Activated CD4-positive, alpha-beta T cell treated with anti-CD3 and anti-CD28 coated beads, Interleukin-2, amount 50 U/mL, for 16 hours (primary cell): Measurements from ENCODE around the gene TDRD10.
"Not testable (repeated sequence)": the region's sequence is repeated elsewhere in the genome, so short reads cannot be mapped to it uniquely, and the experiment has no call there.

Experiments
- DNase-seq: peaks from one replicate; pipeline ENCODE4 v3.0.0-alpha.2; 2020

The TDRD10 gene

DNA sequence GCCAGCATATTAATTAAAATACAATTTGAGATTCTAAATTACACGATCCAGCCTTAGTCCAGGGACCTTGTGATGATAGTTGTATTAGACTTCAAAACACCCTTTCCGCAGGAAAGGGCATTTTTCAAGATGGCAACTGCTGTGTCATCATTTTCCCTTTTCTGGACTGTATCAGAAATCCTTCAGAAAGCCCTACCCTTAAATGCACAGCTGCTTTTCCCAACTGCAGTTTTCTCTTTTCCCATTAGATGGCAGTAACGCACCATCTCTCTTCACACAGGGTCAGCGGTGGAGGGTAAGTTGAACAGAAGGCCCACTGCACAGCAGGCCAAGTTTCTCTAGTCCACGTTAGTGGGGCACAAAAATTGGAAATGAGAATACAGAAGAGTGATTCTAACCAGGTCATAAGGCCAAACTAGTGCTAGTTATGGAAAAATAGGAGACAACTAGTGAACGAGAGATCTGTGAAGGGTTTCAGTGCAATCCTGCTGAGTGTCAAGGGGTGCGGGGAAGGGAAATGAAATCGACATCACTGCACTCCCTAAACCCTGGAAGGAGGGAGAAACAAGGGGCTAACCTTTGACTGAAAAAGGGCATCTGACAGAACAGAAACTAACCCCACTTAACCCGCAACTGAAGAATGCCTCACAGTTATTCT is 22.1 kb upstream of the TDRD10 start:
- peak; percentile 84 for DNase-seq

DNA sequence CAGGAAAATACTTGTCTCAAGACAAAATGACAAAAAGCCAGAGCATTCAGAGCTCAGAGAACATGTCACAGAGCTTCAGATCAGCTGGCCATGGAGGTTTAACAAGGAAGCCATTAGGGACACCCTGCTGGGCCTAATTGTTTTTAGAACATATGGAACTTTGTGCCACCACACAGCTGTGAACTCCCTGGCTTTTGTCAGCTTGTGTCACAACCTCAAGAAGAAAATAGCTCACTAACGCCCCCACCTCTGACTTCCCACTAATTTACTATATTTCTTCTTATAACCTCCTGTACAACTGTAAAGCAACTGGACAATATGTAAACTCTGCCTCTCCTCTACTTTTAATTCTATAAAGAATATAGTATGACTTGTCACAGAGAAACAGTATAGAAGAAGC is 21.0 kb upstream of the TDRD10 start:
- no peak for DNase-seq

DNA sequence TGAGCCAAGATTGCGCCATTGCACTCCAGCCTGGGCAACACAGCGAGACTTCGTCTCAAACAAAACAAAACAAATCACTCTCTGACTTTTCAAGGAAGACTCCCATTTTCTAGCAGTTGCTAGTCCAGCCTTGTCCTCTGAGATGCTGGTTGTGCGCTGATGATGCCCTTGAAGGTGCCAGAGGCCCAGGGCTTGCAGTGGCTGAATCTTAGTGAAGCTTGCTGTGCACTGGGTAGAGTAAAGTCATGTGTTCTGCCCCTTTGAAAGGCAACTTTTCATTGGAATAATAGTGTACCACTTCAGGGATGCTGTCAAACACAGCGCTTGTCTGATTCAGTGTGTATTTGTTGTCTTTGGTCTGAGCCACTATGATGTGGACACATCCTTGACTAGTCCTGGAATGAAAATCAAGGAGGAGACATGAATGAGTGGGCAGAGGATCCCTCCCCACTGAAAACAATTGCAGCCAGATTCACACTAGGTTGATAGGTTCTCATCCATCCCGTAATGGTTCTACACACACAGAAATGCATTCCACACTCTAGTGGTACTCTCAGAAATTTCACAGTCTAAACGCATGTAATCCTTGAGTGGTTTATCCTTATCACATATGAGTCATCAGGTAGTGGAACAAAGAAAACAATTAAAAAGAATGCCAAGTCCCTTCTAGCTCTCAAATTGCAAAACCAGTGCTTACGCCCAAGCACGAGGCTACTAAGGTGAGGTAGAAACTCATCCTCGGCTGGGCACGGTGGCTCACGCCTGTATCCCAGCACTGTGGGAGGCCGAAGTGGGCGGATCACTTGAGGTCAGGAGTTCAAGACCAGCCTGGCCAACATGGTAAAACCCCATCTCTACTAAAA is 17.8 kb upstream of the TDRD10 start:
- no peak for DNase-seq

DNA sequence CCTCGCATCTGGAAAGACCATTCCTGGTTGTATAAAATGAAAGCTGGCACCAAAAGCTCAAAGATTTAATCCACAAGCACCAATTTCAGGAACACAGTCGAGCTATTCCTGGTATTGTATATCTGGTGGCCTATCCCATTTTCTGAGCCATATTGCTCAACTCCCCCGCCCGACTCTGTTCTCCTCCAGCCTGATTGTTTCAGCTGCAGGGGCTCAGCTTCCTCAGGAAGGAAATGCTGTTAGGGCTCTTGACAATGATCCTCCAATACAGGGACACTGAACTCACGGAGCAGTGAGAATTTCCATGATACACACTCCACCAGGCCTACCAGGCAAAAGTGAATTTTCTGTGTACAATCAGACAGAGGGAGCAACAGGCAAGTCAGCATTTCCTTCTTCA is 16.9 kb upstream of the TDRD10 start:
- no peak for DNase-seq

DNA sequence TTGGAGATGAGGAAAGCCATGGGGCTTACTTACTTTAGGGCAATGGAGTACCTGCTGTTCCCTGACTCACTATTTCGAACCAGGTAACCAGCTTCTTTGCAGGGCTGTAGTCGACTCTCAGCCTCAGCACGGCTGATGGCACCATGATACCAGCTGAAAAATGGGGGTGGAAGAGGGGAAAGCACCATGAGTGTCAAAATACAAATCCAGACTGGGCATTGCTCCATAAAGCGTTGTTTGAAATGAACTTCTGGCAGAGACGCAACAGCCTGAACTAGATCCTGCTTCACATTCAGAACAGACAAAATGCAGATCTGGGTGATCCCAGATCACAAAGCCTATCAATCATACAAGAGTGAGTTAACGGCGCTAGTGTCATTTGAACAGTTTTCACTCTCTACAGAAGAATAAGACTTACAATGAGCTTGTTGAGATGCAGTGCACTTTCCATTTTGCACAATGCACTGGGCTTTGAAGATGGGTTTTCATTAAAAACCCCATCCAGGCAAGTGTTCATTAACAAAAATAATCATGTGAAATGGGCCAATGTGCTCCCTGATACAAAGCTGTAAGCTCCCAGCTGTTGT is 16.0 kb upstream of the TDRD10 start:
- no peak for DNase-seq

DNA sequence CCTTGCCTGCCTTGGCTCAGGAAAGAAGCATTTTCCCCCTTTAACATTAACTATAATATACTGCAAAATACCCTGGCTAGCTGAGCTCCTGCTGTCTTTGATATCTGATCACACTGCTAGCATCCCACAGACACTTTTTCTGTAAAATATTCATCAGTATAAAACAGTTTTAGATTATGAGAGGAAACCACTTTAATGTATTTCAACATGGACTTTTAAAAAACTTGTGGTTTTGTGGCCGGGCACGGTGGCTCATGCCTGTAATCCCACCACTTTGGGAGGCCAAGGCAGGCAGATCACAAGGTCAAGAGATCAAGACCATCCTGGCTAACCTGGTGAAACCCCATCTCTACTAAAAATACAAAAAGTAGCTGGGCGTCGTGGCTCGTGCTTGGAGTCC is 15.3 kb upstream of the TDRD10 start:
- DNase-seq: not testable (repeated sequence)

DNA sequence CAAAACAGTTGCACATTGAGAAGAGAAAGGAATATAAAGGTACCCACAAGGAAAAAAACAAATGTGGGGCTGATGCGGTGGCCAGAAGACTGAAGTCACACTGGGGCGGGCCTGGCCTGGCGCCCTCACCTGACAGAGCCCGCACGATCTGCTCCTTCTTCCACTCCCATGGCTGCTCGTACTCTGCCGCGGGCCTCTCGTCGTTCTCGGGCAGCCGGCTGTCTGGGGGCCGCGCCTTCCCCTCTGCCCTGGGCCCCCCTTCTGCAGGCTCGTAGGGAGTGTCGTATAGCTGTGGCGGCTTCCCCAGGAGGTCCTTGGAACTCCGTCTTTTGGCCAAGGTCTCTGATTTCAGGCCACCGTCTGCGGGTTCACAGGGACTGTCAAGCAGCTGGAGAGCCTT is 13.1 kb upstream of the TDRD10 start:
- DNase-seq: no peak

DNA sequence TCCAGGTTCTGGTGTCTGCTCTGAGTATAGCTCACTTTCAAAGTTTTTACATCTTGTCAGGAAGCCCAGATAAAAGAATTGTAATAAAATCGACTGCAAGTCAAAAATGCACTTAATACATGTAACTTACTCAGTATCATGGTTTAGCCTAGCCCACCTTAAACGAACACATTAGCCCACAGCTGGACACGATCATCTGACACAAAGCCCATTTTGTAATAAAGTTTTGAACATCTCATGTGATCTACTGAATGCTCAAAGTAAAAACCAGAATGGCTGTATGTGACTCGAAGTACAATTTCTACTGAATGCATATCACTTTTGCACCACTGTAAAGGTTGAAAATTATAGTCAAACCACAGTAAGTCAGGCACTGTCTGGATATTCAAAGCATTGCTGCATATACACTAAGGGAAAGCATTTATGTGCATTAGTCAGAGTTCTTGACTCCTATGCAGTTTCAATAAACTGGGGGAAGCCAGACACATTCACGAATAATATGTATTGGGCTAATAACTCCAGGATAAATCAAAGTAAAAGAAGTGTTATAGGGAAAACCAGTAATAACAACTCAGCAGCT is 12.2 kb upstream of the TDRD10 start:
- no peak for DNase-seq

DNA sequence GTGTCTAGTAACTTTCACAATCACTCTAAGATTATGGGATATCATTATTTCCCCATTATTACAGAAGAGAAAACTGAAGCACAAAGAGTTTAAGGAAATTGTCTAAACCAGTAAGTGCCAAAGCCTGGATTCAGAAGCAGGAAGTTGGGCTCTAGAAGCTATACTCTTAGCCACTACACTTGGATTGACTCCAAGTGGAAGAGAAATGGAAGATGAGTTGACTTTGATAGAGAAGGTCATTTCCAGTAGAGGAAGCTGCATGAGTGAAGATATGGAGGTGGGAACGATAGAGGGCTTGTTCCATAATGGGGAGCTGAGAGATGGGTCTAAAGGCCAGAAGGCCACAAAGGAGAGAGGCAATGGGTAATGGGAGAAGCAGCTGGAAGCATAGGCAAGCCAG is 11.7 kb upstream of the TDRD10 start:
- no peak for DNase-seq

DNA sequence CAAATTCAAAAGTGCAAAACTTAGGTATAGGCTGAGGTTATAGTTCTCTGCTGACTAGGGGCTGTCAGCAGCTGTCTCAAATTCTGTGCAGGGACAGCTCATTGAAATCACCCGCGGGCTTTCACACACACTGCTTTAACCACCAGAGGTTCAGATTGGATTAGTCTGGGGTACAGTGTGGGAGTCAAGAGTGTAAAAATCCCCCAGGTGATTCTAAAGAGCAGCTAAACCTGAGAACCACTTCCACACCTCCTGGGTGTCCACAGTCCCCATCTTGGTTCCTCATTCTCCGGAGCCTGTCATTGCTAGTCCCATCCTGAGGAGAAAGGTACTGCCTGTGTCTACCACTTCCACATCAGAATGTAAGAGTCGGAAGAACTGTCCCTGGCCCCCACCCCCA is 9.9 kb upstream of the TDRD10 start:
- no peak for DNase-seq

DNA sequence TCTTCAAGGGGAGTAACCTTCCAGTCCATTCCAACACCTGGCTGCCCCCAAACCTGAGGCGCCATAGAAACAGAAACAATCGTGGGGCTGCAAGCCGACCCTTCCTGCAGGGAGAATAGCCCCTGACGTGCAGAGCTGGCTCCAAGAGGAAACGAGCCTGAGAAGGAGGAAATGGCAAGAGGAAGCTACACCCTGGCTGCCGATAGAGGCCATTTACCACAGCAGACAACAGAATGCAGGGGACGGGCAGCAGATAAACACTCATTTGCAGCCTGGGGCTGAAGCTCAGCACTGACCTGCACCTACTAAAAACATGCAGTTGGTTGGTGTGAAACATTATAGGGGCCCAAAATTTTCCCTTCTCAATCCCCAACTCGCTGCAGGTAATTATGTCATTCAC is 8.7 kb upstream of the TDRD10 start:
- DNase-seq: no peak

DNA sequence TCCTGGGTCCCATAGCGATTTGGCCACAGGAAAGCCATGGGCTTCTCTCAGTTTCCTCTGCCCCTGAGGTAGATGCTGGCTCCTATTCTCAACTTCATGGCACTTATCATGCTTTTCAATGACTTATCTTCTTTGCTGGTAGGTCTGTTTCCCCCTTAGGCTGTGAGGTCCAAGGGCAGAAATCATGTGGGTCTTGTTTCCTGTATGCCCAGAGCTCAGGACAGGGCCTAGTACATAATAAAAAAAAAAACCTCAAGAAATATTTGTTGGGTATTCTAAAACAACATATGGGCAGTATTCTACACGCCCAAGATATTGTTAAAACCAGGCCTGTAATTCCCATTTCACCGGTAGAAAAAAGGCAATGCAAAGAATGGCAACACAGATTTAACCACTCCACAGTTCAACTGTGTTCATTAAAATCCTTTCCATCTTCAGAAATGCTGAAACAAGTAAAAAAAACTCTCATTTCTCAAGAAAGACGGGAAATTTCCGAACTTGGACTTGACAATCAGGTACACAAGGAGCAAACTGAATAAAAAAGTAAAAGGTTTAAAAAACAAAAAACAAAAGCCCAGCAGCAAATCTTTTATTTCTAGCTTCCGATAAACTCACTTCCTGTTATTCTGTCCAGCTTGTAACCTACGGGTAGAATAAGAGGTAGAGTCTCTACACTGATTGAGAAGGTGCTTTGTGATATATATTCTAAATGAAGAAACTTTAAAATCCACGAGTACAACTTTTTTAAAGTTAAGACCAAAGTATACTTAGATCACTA is 6.3 kb upstream of the TDRD10 start:
- no peak for DNase-seq

DNA sequence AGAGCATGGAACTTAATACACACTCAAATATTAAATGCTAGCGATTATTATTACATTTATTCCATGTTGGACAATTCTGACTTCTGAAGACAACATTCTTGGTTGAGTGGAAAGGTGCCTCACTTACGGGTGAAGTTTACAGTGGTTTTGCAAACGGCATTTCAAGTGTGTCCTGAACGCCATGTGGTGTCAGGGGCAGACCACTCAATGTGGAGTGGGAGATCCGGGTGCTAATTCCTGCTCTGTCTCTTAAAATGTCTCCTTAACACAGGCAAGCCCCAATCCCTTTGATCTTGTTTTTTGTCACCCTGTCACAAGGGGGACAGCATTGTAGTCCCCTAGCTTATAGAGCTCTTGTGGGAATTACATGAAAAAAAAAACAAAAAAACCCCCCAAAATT is 5.6 kb upstream of the TDRD10 start:
- DNase-seq: no peak

DNA sequence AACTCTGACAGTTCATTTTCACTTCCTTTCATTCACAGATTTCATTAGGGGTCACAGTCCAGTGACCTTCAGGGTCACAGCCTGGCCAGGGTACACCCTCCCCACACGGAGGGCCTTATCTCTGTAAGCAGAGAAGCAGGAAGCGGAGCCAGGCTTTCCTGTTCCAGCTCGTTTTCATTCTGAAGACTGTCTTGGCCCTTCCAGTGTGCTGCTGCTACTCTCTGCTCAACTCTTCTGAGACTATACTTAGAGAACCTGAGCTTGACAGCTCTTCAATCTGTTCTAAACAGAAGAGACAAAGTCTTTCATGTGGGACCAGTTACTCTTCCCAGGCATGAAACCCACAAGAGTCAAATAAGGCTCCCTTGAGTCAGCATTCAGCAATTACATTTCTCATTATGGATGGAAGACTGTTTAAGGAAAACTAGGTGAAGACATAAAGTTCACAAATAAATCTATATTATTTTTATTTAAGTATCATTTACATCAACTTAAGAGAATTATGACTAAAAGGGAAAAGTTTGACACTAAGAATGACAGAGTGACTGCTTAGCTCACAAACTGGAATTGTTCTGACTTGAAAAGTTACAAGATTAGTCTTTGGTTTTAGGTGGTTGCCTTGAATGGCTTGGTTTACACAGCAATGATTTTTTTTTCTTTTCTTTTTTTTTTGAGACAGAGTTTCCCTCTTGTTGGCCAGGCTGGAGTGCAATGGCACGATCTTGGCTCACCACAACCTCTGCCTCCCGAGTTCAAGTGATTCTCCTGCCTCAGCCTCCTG is 4.8 kb upstream of the TDRD10 start:
- DNase-seq: no peak

DNA sequence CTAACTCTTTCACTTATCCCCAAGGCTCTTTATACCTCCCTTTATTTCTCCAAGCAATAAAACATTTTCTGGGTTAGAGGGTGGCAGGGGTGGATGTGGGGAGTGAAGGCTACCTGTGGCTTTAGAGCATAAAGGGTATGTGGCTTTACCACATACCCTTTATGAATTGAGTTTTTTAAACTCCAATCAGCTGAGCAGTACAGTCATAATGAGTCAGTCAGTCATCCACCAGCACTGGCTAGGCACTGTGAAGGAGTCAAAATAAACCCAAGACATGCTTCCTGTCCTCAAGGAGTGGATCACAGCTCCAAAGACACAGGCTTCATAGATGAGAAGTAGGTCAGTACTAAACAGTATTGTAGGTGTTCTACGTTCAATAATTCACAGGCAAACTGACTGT is 2.6 kb upstream of the TDRD10 start:
- peak; percentile 39 for DNase-seq

DNA sequence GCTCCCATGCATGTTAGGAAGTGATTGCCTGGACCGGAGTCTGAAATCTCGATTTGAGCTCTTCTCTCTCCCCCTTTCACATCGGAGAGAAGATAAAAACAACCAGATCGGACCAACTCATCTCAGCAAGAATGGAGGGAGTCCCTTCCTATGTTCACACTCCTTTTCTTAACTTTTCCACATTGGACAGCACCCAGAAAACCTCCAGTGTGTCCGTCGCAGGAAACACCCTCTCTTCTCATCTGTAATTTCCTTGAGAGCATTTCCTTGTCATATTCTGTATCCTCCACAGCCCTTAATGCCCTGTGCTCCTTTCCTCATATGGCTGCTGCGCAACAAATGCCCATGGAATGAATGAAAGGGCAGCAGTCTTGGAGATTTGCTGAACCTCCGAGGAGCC is 1.5 kb upstream of the TDRD10 start:
- no peak for DNase-seq

DNA sequence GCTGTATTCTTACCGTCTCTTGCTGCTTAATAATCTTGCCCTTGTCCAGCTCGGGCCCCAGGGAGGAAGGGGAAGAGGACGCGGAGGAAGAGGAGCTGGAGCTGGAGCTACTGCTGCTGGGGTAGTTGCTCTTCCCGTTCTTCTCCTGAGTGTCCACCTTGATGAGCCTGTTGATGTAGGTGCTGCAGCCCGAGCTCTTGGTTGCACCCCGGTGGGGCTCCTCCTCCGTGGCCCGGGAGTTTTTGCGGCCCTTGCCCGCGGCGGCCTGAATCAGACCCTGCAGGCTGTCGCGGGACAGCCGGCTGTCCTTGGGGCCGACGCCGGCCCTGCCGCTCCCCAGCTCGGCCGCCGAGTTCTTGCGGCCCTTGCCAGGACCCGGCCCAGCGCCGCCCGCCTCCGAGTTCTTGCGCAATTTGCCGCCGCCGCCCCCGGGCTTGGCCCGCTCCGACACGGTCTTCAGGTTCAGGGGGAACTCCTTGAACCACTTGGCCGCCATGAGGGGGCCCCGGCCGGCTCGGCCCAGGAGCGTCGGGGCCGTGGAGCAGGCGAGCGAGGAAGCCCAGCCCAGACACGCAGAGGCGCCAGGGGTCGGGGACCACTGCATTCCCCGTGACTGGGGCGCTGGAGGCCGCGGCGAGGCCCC is 475 bp upstream of the TDRD10 start:
- no peak for DNase-seq

DNA sequence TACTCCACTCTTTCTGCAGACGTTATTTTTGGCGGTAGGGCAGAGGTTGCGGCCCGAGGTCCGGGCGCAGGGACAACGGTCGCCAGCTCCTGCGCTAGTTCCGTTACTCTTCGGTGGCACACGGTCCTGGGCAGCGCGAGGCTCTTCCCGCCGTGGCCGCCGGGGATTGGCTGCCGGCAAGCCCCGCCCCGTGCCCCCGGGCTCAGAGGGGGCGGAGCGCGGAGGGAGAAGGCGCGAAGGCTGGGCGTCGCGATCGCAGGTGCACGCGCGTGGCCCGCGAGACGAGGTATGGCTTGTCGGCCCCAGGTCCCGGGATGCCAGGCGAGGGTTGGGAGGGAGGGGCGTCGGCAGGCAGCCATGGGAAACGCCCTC is 711 bp downstream of the TDRD10 start:
- no peak for DNase-seq

DNA sequence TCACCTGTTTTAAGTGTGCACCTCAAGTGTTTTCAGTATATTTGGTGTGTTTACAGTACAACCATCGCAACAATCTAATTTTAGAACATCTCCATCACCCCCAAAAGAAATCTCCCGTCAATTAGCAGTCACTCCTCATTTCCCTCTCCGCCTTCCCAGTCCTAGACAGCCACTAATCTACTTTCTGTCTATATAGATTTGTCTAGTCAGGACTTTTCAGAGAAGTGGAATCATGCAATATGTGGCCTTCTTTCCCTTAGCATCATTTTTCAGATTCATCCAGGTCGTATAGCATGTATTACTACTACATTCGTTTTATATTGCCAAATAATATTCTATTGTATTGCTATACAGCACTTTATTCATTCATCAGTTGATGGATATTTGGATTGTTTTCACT is 1.9 kb downstream of the TDRD10 start:
- no peak for DNase-seq

DNA sequence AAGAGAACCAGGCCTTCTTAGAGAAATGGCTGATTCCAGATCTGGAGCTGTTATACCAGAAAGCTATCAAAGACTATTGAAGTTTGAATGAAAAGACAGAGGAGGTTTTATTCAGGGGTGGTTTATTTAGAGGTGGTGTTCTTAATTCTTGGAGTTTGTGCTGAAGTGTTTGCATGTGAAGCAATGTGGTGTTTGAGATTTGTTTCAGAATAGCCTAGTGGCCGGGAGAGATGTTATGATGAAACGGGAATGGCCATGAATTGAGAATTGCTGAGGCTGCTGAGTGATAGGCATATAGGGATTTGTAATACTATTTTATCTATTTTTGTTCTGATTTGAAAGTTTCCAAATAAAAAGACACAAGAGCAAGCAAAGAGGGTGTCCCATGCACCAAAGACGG is 10.7 kb downstream of the TDRD10 start:
- DNase-seq: no peak

DNA sequence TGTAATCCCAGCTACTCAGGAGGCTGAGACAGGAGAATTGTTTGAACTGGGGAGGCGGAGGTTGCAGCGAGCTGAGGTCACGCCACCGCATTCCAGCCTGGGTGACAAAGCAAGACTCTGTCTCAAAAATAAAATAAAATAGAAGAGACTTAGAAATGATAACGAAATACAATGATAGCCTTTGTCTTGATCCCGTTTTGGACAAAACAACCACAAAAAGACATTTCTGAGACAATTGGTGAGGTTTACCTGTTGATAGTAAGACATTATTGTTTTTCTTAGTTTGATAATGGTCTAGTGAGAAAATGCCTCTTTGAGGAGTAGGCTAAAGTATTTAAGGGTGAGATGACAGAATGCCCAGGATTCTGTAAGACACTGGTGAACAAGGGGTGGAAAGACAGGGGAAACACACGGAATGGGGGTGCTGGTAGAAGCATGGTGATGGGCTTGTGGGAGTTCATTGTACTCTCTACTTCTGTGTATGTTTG is 12.1 kb downstream of the TDRD10 start:
- DNase-seq: no peak

DNA sequence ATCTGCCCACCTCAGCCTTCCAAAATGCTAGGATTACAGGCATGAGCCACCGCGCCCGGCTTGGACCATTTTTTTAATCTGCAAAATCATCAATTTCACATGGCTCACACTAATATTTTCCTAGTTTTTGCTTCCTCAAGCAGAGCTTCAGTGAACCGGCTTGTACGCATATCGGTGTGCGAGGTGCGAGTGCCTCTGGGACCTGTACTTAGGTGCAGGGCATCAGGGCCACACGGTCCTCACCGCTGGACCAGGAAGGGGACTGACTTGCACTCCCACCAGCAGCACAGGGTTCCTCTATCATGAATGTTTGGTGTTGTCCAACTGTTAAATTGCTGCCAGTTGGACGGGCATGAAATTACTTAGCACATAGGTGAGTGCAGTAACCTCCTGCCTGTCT is 15.6 kb downstream of the TDRD10 start:
- no peak for DNase-seq
